ENCODE measurements around the gene HECTD1.
"Not testable (repeated sequence)": the region's sequence is repeated elsewhere in the genome, so short reads cannot be mapped to it uniquely, and the experiment has no call there.

Gene HECTD1

GRCh38 chr14:31207287-31207754 lies 272 bp downstream of the HECTD1 start:
- TF ChIP-seq CTCF (conservative IDR thresholded peaks at IDR 0.05), result no peak

GRCh38 chr14:31206536-31207286 lies 882 bp downstream of the HECTD1 start:
- no peak for TF ChIP-seq CTCF (conservative IDR thresholded peaks at IDR 0.05)
- H3K27ac ChIP-seq, result peak overlapping the region; percentile 99

More at GRCh38 chr14:31207287-31207754, 272 bp downstream of the HECTD1 start:
- peak overlapping the region; percentile 99 for H3K27ac ChIP-seq

- H3K27ac ChIP-seq, result peak overlapping the region; percentile 99
- no peak for TF ChIP-seq CTCF (conservative IDR thresholded peaks at IDR 0.05)
Measured at GRCh38 chr14:31205681-31206535, 1.7 kb downstream of the HECTD1 start.

GRCh38 chr14:31204593-31205534 lies 2.7 kb downstream of the HECTD1 start:
- peak overlapping the region; percentile 99 for H3K27ac ChIP-seq

GRCh38 chr14:31203899-31204592 lies 3.5 kb downstream of the HECTD1 start:
- not testable (repeated sequence) for H3K27ac ChIP-seq

More at GRCh38 chr14:31204593-31205534, 2.7 kb downstream of the HECTD1 start:
- no peak for TF ChIP-seq CTCF (conservative IDR thresholded peaks at IDR 0.05)

GRCh38 chr14:31203414-31203742 lies 4.2 kb downstream of the HECTD1 start:
- no peak for TF ChIP-seq CTCF (conservative IDR thresholded peaks at IDR 0.05)
- H3K27ac ChIP-seq, result no peak overlapping the region

- no peak for TF ChIP-seq CTCF (conservative IDR thresholded peaks at IDR 0.05)
- H3K27ac ChIP-seq, result no peak overlapping the region
Measured at GRCh38 chr14:31201111-31201510, 6.5 kb downstream of the HECTD1 start.

Measured in VCaP (cell line).